Esophagus muscularis mucosa (tissue), 2 donors: Measurements from ENCODE around the gene PHLDA1.

Experiments
- POLR2A ChIP-seq: fragments of 450-650 bp; IDR thresholded peaks from one replicate; pipeline ENCODE4 v1.6.1; 2017; ENCODE audit warnings: antibody characterized with exemption, moderate library complexity, mild to moderate bottlenecking, low read depth
- POLR2AphosphoS5 ChIP-seq, 2 donors: sonication (generic); formaldehyde crosslinking; IDR thresholded peaks; one replicate each; pipeline ENCODE4 v1.6.1; 2017; ENCODE audit warnings: antibody characterized with exemption in 2 of 2

GRCh38 chr12:76013603-76014002, 18.0 kb downstream of the PHLDA1 start:
- TF ChIP-seq POLR2A (no peak), POLR2AphosphoS5 (IDR thresholded peaks at IDR 0.05) (no peak)
